GM12874 (cell line): ENCODE results near the gene KIF16B.

Experiments
- CTCF ChIP-seq: IDR thresholded peaks from 2 replicates; pipeline ENCODE4 v1.5.1; 2011; ENCODE audit warnings: low read depth, mild to moderate bottlenecking, control low read depth, low read length, moderate library complexity; ENCODE audit not compliant: insufficient read depth

The KIF16B gene

GRCh38 chr20:16245879-16246278 lies 327.4 kb downstream of the KIF16B start:
- no peak for TF ChIP-seq CTCF

DNA sequence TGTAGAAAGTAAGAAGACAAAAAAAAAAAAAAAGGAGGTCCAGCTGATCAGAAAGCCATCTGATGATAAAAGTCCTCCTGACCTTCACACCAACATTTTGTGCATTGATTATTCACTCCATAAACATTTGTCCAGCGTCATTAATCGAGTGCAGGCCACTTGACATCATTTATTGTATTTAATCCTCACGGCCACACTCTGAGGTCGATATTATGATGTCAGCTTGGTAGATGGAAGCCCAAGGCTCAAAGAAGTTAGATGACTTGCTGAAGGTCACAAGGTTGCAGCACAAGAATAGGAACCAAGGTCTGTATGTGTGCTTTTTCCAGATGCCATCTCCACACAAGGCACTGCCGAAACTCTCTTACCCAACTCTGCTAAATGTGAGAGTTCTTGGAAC lies 328.4 kb downstream of the KIF16B start:
- TF ChIP-seq CTCF: no peak

GRCh38 chr20:16243470-16243869 lies 329.8 kb downstream of the KIF16B start:
- no peak for TF ChIP-seq CTCF

DNA sequence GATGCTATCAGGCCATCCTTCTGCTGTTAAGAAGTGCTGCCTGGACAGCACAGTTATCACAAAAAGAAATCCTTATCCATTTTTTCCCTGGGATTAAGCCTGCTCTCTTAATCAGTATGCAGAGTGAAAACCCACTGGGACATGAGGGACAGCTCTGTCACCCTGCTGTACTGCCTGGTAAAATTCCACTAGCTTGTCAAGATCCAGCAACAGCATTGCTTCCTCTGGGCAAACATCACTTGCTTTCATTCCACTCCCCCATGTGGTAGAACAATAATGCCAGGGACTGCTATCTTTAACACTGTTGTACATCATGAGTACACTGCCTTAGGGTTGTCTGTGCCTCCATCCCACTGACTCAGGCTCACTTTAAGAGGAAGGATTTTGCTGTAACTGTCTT lies 331.3 kb downstream of the KIF16B start:
- no peak for TF ChIP-seq CTCF

- no peak for TF ChIP-seq CTCF
These were observed 332.9 kb downstream of the KIF16B start for GRCh38 chr20:16240355-16240754.

GRCh38 chr20:16236589-16237241 lies 336.5 kb downstream of the KIF16B start:
- TF ChIP-seq CTCF: no peak

DNA sequence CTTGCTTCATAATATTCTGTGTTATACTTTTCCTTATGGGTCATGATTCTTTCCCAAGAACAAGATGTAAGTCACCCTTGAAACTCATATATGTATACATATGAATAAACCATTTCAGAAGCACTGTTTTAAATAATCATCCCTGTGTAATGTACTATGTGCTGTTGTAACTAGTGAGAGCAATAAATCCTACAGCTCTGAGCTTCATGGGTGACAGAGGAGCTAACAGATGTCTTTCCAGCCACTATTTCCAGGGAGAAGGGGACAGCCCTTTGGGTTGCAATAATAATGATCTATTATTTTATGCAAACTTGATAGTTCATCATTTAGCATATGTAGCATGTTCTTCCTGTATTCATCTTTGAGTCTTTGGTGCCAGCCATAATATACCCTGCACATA lies 342.8 kb downstream of the KIF16B start:
- no peak for TF ChIP-seq CTCF

GRCh38 chr20:16229813-16230212 lies 343.4 kb downstream of the KIF16B start:
- TF ChIP-seq CTCF: no peak
